ENCODE results near the gene CTRL.

DNA sequence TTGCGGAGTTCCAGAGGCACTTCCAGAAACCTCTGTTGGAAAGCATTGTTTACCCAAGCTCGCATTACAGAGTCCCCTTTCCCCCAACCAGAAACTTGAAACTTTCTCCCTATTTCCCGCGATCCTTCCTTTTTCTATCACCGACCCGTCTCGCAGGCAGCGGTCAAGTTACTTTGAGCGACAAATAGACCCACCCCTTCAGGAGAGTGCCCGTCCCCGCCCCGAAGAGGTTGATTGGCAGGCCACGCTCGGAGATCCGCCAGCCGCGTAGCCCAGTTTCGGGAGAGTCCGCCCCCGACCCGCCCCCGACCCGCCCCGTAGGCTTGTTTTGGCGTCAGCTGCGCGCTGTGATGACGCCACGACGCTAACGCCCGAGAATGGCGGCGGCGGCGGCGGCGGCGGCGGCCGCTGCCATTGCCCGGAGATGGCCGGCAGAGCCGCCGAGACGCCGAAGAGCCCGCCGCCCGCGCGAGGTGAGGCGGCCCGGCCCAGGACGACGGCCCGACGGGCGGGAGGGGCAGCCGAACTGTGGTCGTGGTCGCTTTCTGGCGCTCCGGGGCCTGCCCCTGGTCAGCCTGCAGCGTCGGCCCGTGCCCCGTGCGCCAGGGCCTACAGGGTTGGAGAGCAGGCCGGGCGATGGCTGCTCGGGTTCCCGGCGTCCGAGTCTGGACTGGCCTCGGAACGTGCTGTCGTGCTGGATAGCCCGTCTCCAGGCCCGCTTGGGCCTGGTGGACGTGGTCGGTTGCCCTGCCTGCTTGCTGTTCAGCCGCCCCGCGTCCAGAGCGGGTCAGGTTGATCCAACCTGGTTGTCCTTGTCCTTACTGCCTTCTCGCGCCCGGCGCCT lies 38.5 kb downstream of the CTRL start, which contains the start of gene PSKH1:
- TF ChIP-seq, protein P1, sequence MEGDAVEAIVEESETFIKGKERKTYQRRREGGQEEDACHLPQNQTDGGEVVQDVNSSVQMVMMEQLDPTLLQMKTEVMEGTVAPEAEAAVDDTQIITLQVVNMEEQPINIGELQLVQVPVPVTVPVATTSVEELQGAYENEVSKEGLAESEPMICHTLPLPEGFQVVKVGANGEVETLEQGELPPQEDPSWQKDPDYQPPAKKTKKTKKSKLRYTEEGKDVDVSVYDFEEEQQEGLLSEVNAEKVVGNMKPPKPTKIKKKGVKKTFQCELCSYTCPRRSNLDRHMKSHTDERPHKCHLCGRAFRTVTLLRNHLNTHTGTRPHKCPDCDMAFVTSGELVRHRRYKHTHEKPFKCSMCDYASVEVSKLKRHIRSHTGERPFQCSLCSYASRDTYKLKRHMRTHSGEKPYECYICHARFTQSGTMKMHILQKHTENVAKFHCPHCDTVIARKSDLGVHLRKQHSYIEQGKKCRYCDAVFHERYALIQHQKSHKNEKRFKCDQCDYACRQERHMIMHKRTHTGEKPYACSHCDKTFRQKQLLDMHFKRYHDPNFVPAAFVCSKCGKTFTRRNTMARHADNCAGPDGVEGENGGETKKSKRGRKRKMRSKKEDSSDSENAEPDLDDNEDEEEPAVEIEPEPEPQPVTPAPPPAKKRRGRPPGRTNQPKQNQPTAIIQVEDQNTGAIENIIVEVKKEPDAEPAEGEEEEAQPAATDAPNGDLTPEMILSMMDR (IDR thresholded peaks at IDR 0.05; ENCODE audit: extremely low read depth in 1 of 2, insufficient read depth in 1 of 2, low read depth in 1 of 2, low read length in 2 of 2): no peak
- peak; percentile 59 for TF ChIP-seq POLR2A (IDR thresholded peaks at IDR 0.05; ENCODE audit: low read depth, low read length)
- no peak for TF ChIP-seq EZH2 (IDR thresholded peaks at IDR 0.05; ENCODE audit: borderline replicate concordance, low read depth, low read length, severe bottlenecking)
- TF ChIP-seq JUN (IDR thresholded peaks at IDR 0.05; ENCODE audit: borderline replicate concordance, insufficient read depth, insufficient read length, low read depth): no peak

Measured in endothelial cell of umbilical vein (primary cell).